Astrocyte of the spinal cord (primary cell): ENCODE data around the gene SOAT2.

ENCODE experiments used
- DNase-seq: peaks from one replicate; pipeline ENCODE4 v3.0.0; 2011; ENCODE audit warnings: low read depth, low spot score
- H3K4me3 ChIP-seq: 2 replicates; pipeline ENCODE4 v1.5.1; 2011; ENCODE audit warnings: low read depth, mild to moderate bottlenecking, low read length, moderate library complexity
- in situ Hi-C: cut with HindIII; loops from 2 replicates; pipeline ENCODE4 v1.10.0; 2017; ENCODE audit warnings: low sequenced_read_pairs
- TF ChIP-seq, protein P1 (sequence below): IDR thresholded peaks from 2 replicates; pipeline ENCODE4 v1.5.1; 2012; ENCODE audit warnings: low read depth, mild to moderate bottlenecking, low read length, inconsistent platforms

SOAT2 gene

DNA sequence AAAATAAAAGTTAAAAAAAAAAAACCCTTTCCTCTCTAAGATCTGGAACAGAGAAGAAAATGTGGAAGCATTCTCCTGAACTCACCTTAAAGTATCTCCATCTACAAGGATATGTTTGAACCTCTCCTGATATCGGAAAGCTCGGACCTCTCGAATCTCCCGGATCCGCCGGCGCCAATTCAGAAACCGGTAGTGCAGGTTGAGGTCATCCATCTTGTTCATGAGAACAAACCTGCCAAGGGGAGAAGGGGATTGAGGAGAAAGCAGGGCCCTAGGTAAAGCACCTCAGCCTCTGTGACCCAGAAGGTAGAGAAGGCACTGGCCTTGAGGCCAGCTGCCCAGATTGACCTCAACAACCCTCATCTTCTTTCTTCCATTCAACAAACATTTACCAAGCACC lies 26.3 kb upstream of the SOAT2 start:
- no peak for DNase-seq
- TF ChIP-seq, protein P1, sequence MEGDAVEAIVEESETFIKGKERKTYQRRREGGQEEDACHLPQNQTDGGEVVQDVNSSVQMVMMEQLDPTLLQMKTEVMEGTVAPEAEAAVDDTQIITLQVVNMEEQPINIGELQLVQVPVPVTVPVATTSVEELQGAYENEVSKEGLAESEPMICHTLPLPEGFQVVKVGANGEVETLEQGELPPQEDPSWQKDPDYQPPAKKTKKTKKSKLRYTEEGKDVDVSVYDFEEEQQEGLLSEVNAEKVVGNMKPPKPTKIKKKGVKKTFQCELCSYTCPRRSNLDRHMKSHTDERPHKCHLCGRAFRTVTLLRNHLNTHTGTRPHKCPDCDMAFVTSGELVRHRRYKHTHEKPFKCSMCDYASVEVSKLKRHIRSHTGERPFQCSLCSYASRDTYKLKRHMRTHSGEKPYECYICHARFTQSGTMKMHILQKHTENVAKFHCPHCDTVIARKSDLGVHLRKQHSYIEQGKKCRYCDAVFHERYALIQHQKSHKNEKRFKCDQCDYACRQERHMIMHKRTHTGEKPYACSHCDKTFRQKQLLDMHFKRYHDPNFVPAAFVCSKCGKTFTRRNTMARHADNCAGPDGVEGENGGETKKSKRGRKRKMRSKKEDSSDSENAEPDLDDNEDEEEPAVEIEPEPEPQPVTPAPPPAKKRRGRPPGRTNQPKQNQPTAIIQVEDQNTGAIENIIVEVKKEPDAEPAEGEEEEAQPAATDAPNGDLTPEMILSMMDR: no peak
- in situ Hi-C loops: no loop called here
- H3K4me3 ChIP-seq: no peak overlapping the region

DNA sequence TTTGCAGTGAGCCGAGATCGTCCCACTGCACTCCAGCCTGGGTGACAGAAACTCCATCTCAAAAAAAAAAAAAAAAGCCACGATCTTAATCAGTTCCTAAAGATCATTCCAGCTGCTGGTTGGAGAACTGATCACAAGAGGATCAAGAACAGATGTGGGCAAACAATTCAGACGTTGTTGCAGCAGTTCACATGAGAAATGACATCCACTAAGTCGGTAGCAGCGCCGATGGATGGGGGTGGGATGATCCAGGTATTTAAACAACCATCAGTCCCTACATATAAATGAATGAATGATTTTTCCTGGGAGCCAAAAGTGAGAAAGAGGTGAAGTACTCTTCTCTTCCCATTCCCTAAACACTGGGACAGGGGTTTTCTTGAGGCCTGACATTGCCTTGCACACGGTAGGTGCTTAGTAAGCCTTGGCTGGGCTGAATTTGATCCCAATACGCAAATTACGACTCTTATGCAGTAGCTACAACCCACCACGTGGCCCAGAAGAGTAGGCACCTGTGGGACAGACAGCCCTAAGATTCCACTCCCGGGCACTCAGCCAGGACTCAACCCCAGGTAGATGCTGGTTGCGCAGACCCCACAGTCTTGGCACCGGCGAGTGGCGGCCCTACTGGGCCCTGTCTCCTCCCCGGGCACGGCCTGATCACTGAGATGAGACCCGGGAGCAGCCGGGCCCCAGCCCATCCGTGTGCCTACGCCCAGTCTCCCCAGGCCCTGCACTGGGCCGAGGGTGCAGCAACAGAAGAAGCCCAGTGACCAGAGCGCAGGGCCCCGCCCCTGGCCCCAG lies 24.7 kb upstream of the SOAT2 start:
- in situ Hi-C loops: no loop called here
- peak overlapping the region; percentile 69 for H3K4me3 ChIP-seq
- DNase-seq: no peak
- TF ChIP-seq, protein P1: no peak

DNA sequence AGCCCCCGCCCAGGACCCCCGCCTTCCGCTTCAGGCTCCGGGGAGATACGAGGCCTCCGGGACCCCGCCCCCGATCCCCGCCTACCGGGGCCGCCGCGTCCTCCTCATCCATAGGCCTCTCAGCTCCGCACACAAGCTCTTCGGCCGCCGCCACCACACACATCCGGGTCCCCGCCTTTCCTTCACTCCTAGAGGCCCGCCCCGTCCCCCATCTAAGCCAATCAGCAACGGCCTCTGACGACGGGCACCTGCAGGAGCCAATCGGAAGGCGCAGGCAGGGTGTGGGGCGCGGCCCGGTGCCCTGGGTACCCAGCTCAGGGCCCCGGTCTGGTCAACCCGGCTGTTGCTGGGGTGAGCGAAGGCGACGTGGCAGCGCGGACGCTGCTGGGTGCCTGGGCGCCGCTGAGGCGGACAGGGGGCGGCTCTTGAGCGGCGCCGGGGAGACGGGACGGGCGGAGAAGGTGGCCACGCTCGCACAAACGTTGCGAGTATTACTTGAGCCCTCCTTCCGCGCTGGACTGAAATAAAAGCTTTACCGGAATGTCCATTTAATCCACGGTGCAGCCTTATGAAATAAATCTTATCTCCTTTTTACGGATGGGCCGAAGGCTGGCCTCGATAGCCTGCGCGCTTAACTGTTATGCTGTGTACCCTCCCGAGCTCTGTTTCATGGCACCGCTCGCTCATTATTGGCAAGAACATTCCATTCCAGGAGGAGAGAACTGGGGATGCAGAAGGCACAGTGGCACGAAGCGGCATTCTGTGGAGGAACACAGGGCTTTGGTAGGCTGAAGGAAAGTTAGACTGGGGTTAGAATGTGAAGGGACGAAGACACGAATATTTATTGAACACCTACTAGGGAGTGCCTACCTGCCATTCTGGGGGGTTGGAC lies 23.8 kb upstream of the SOAT2 start, which contains the start of gene SPRYD3:
TSS of gene SPRYD3 (minus strand) at position 165 of the 892 bp plus-strand sequence. CDS start at position 108, 57 bp downstream.
- peak within 1 kb of the TSS; percentile 69 for H3K4me3 ChIP-seq
- in situ Hi-C loops: no loop called here
- TF ChIP-seq, protein P1: no peak
- DNase-seq: peak; percentile 98

DNA sequence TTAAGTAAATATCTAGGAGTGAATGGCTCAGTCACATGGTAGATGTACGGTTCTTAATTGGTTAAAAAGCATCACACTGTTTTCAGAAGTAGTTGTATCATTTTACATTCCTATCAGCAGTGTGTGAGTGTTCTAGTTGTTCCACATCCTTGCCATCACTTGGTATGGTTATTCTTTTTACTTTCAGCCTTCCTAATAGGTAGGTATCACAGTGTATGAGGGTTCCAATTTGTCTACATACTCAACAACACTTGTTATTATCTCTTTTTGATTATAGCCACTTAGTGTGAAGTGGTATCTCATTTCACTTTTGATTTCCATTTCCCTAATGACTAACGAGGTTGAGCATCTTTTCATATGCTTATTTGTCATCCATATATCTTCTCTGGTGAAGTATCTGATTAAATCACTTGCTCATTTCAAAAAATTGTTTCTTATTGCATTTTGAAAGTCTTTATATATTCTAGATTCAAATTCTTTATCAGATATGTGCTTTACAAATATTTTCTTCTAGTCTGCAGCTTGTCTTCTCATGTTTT lies 20.6 kb upstream of the SOAT2 start:
- TF ChIP-seq, protein P1: no peak
- H3K4me3 ChIP-seq: no peak overlapping the region
- DNase-seq: no peak
- in situ Hi-C loops: no loop called here

DNA sequence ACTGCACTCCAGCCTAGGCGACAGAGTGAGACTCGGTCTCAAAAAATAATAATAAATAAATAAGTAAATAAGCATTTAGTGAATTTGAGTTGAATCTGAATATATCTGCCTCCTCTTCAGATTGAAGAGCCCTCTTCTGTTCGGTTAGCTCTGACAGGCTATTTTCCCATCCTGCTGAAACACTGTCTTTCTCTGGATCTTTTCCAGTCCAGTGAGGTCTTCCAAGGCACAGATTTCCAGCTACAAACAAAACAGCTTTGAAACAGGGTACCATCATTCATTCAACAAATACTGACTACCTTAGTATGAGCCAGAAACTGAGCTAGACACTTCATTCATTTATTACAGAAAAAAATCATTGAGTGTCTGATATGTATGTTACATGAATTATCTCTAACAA lies 16.9 kb upstream of the SOAT2 start:
- DNase-seq: no peak
- in situ Hi-C loops: no loop called here
- TF ChIP-seq, protein P1: no peak
- no peak overlapping the region for H3K4me3 ChIP-seq

DNA sequence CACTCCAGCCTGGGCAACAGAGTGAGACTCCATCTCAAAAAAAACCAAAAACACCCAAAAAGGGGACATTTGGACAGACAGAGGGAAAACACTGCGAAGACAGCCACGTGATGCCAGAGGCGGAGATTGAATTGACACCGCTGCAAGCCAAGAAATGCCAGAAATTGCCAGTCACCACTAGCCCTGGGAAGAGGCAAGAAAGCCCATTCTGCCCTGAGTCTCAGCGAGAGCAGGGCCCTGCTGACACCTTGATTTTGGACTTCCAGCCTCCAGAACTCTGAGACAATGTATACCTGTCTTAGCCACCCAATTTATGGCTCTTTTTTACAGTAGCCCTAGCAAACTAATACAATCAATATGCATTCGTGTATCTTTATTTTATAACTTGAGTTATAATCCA lies 13.2 kb upstream of the SOAT2 start:
- no peak for DNase-seq
- no peak overlapping the region for H3K4me3 ChIP-seq
- in situ Hi-C loops: no loop called here
- TF ChIP-seq, protein P1: no peak
